Regular cardiac myocyte (primary cell): Measurements from ENCODE around the gene FERD3L. TPM values are rescaled to one million over a fixed set of nuclear protein-coding genes. Genes with fewer than 3 reads are reported as not detected.

Experiments
- total RNA-seq: library from RNA; depleted of rRNA; stranded (reverse); fragments of >200 nt; gene quantifications from 2 replicates; pipeline ENCODE4 v1.2.3, GENCODE V29; 2014

FERD3L gene, protein sequence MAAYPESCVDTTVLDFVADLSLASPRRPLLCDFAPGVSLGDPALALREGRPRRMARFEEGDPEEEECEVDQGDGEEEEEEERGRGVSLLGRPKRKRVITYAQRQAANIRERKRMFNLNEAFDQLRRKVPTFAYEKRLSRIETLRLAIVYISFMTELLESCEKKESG
- not detected in 2 replicates for total RNA-seq

DNA sequence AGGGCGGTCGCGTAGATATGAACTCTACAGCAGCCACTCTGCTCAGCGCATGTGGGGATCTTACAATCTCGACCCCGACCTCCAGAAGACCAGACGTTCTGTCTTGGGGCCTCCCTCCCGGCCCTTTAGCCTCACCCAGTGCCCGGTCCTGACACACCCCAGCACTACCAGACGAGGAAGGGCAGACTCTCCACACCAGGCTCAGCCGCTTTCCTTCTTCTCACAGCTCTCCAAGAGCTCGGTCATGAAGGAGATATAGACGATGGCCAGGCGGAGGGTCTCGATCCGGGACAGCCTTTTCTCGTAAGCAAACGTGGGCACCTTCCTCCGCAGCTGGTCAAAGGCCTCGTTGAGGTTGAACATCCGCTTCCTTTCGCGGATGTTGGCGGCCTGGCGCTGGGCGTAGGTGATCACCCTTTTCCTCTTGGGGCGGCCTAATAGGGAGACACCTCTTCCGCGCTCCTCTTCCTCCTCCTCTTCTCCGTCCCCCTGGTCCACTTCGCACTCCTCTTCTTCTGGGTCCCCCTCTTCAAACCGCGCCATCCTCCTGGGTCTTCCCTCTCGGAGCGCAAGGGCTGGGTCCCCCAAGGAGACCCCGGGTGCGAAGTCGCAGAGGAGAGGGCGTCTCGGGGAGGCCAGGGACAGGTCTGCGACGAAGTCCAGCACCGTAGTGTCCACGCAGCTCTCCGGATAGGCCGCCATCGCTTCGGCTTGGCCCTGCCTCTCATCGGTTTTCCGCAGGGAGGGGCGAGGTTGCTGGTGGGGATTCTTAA, at the start of gene FERD3L:
Gene FERD3L (minus strand): TSS at position 761 of the 773 bp plus-strand sequence. CDS start 59 bp downstream, at position 702.

DNA sequence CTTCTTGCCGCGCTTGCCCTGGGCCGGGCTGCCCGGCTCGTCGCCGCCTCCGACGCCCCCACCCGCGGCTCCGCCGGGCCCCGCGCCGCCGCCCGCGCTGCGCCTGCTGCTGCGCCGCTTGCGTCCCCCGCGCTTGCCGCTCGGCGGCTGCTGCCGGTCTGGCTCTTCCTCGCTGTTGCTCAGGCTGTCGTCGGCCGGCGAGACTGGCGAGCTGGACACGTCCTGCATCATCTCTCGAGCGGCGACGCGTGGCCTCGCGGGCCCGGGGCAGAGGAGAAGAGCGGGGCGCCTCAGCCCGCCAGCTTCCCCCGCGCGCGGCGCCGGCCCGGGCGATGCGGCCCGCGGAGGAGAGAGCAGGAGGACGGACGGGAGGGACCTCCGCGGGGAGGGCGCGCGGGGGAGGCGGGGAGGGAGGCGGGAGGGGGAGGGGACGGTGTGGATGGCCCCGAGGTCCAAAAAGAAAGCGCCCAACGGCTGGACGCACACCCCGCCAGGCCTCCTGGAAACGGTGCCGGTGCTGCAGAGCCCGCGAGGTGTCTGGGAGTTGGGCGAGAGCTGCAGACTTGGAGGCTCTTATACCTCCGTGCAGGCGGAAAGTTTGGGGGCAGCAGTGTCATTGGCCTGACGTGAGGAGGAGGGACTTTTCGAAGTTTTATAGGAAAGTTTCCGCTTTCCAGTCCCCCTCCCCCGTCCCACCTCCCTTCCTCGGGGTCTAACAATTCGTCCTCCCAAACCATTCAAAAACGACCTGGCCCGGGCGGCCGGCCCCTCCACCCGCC, 27.9 kb downstream of the FERD3L start, which contains the start of gene TWIST1:
Gene TWIST1 (minus strand): TSS at position 546 of the 779 bp plus-strand sequence. CDS start 315 bp downstream, at position 231.

Other genes starting within 250 kb of the FERD3L start
- gene TWIST1, start 27.8 kb downstream of the FERD3L start, total RNA-seq, result 33.5 and 39.5 TPM in 2 replicates